Measurements from ENCODE around the gene ARHGAP28.

The ARHGAP28 gene

DNA sequence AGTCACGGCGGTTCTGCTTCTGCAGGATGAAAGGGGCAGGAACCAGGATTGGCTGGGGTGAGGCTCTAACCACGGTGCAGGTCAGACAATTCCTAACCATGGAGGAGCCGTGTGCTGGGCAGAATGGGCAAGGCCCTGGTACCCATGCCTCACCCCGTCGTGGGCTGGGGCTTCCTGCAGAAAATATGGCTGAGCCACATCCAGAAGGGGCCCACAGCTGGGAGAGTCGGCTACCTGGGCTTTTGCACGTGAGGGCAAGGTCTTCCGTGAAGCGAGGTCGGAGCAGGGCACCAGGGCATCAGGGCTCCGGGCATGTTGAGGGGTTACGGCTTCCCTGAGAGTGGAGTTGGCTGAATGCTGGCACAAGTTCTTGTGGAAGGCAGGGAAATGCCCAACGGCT lies 147.8 kb downstream of the ARHGAP28 start:
- no peak overlapping the region for H3K4me2 ChIP-seq
- no peaks in the 10 kb centered on the region for H3K36me3 ChIP-seq
- TF ChIP-seq Cebpa-rat (IDR thresholded peaks at IDR 0.05): no peak
- no peaks in the 10 kb centered on the region for H3K9me3 ChIP-seq
- H3K4me1 ChIP-seq: no peaks in the 10 kb centered on the region
- H3K4me3 ChIP-seq: no peak overlapping the region
- H4K20me1 ChIP-seq: no peaks in the 10 kb centered on the region
- no peak overlapping the region for H3K27ac ChIP-seq
- H3K27me3 ChIP-seq: no peaks in the 10 kb centered on the region
- no peak overlapping the region for H3K9ac ChIP-seq

DNA sequence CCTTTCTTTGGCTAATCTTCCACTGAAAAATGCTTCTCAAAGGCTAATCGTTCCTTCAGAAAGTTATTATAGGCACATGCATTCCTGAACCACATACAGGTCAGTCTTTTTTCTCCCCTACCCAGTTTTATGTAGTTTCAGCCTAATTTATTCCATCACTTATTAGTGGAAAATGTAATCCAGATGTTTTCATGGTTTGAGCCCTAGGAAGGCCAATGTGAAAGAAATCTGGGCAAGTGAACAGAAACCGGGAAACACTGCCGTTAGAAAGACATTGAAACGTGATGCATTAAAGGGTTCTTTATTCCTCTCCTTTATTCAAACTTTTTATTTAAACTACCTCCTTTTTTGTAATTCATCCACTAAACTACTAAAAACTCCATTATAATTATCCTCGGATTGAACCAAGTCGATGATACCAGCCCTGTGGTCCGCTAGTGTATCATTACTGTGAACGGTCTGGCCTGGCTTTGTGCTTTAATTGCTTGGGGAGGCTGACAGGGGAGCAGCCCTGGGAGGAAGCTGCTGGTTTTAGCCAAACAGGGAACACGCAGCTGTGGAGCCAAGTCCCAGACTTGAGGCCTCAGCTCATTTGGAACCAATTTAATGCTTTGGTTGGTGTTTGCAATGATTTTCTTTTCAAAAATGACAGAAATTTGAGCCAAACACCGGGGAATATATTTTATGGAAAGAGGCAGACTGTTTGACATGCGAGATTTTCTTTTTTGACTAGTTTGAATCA lies 149.2 kb downstream of the ARHGAP28 start:
- Histone ChIP-seq H3K27ac (no peak overlapping the region), H3K36me3 (no peaks in the 10 kb centered on the region), H3K9me3 (no peaks in the 10 kb centered on the region), H3K27me3 (no peaks in the 10 kb centered on the region), H3K4me3 (no peak overlapping the region), H3K4me2 (no peak overlapping the region), H3K4me1 (no peaks in the 10 kb centered on the region), H4K20me1 (no peaks in the 10 kb centered on the region), H3K9ac (no peak overlapping the region)
- TF ChIP-seq Cebpa-rat (IDR thresholded peaks at IDR 0.05): no peak

DNA sequence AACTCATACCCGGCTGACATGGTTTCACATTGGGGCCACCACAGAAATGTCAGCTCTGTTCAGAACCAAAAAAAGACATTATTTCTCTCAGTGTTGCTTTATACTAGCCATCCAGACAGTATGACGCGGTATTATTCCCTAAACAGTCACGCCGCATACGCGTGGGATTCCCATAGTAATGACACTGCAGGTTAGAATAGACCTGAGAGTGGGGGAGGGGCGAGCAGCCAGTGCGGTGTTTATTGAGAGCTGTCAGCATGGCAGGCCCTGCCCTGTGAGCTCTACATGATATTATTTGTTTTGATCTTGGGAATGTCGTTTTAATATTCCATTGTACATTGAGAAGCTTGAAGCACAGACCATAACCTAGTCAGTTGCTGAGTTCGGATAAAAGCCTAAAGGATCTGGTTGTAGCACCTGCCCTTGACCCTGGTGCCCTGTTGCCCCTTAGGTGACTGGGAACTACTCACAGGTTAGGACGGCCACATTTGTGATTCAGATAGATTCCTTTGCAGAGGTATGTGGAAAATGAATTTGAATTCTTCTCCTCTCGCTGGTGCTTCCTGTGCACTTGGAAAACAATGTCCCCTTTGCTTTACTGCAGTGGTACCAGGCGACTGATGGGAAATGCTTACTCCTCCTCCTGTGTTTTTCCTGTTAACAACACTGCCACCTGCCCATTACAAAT lies 150.1 kb downstream of the ARHGAP28 start:
- no peak overlapping the region for H3K9ac ChIP-seq
- no peaks in the 10 kb centered on the region for H3K4me1 ChIP-seq
- H3K4me3 ChIP-seq: no peak overlapping the region
- no peaks in the 10 kb centered on the region for H3K36me3 ChIP-seq
- no peaks in the 10 kb centered on the region for H3K9me3 ChIP-seq
- no peak overlapping the region for H3K27ac ChIP-seq
- H4K20me1 ChIP-seq: no peaks in the 10 kb centered on the region
- TF ChIP-seq Cebpa-rat (IDR thresholded peaks at IDR 0.05): no peak
- no peak overlapping the region for H3K4me2 ChIP-seq
- H3K27me3 ChIP-seq: no peaks in the 10 kb centered on the region

DNA sequence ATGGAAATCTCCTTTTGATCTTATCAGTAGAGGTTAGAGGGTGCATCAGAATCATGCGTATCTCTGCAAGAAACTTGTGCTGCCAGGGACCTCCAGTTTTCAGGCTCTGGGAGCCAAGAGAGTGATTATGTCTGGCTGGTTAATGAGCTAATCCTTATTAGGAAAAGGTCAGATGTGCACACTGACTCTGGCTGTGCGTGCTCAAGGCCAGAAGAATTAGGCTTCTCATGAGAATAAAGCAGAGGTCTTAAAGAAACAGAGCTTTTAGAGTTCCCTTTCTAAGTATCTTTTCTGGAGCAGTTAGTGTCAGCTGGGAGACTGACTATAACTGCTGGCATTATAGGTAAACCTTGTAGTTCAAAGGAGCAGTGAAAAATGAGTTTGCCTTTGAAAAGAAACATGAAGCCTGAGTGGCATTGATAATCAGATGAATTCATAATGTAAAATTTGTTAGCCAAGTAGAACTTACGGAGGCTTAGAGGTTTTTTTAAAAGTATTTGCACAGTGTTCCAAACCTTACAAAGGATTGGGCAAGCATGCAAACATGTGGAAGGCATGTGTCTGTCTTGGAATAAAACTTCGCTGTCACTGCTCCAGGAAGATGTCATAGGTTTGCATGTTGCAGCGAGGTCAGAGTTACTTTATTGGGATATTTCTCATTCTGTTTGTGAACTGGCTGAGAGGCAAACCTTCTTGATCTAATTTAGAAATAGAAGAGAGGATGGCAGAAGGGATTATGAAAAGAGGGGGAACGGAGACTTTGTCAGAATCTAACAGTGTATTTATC lies 151.7 kb downstream of the ARHGAP28 start:
- Histone ChIP-seq H3K27ac (no peak overlapping the region), H3K4me2 (no peak overlapping the region), H3K27me3 (no peaks in the 10 kb centered on the region), H3K4me1 (no peaks in the 10 kb centered on the region), H3K4me3 (no peak overlapping the region), H3K9ac (no peak overlapping the region), H3K9me3 (no peaks in the 10 kb centered on the region), H3K36me3 (no peaks in the 10 kb centered on the region), H4K20me1 (no peaks in the 10 kb centered on the region)
- TF ChIP-seq Cebpa-rat (IDR thresholded peaks at IDR 0.05): no peak

DNA sequence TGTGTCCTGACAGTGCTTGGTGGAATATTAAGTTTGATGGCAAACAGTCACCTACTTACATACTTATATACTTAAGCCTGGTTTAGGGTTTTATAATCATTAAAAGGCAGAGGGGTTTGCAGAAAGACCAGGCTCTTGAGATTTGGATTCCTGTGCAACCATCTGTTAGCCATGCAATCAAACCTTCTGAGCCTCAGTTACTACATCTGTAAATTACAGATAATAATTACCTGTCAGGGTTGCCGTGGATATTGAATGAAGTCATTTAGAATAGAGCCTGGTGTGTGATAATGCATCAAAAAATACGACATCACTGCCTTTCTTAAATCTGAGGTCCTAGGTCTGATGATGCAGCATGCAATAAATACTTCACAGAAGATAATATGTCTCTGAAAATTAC lies 152.9 kb downstream of the ARHGAP28 start:
- no peaks in the 10 kb centered on the region for H3K27me3 ChIP-seq
- no peaks in the 10 kb centered on the region for H3K4me1 ChIP-seq
- no peak for TF ChIP-seq Cebpa-rat (IDR thresholded peaks at IDR 0.05)
- no peak overlapping the region for H3K27ac ChIP-seq
- H3K36me3 ChIP-seq: no peaks in the 10 kb centered on the region
- H4K20me1 ChIP-seq: no peaks in the 10 kb centered on the region
- H3K9me3 ChIP-seq: no peaks in the 10 kb centered on the region
- H3K4me3 ChIP-seq: no peak overlapping the region
- H3K9ac ChIP-seq: no peak overlapping the region
- no peak overlapping the region for H3K4me2 ChIP-seq

DNA sequence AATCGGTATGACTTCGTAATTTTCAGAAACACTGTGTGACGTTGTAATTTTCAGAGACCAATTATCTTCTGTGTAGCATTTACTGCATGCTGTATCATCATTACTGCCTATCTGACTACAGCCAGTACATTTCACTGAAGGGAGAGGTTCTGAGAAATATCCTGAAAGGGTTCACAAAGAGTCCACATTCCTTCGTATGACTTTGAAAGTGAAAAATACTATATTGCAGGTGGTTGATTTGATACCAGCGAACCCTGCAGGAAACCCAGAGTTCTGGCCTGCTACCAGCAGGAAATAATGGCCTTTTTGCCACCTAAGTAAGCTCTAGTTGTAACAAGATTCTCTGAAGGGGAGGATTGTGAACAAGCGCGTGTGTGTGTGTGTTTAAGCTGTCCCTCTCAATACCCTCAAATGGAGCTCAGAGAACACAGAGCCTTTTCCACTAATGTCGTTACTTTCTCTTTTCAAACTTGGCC lies 155.5 kb downstream of the ARHGAP28 start:
- Histone ChIP-seq H3K36me3 (no peaks in the 10 kb centered on the region), H3K27me3 (no peaks in the 10 kb centered on the region), H3K4me2 (no peak overlapping the region), H3K4me3 (no peak overlapping the region), H3K9me3 (no peaks in the 10 kb centered on the region), H3K4me1 (no peaks in the 10 kb centered on the region), H4K20me1 (no peaks in the 10 kb centered on the region), H3K27ac (no peak overlapping the region), H3K9ac (no peak overlapping the region)
- no peak for TF ChIP-seq Cebpa-rat (IDR thresholded peaks at IDR 0.05)

DNA sequence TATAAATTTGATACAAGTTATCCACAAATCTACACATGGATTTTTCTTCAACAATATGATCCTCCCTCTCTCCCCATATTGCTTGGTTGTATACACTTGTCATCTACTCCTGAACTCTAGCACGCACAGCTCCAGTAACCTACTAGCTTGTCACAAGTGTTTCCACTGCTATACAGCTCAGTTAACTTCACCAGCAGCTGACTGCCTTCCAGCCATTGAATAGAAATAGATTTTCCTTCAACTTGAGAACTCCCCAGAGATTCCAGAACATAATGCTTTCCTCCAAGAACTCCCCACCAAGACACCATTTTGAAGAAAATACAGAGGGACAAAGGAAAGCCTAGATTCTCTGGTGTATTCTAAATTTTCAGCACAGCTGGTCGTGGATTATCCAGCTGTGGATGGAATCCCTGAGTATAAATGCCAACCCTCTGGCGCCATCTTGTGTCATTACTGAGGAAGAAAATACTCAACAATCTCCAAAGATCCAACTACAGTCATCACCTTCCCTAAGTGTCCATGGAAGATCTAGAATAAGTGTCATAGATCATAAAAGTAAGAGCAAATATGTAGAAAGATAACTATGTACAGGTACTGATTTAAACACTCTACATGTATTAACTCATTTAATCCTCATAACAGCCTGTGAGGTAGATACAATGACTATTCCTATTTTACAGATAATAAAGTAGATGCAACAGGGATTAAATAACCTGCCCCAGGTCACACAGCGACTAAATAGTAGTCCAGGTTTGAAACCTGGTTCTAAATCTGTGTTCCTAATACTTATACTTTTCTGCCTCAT lies 156.7 kb downstream of the ARHGAP28 start:
- no peak for TF ChIP-seq Cebpa-rat (IDR thresholded peaks at IDR 0.05)
- no peak overlapping the region for H3K9ac ChIP-seq
- no peaks in the 10 kb centered on the region for H4K20me1 ChIP-seq
- no peak overlapping the region for H3K27ac ChIP-seq
- H3K4me2 ChIP-seq: no peak overlapping the region
- no peaks in the 10 kb centered on the region for H3K27me3 ChIP-seq
- H3K4me3 ChIP-seq: no peak overlapping the region
- H3K36me3 ChIP-seq: no peaks in the 10 kb centered on the region
- H3K4me1 ChIP-seq: no peaks in the 10 kb centered on the region
- H3K9me3 ChIP-seq: no peaks in the 10 kb centered on the region

DNA sequence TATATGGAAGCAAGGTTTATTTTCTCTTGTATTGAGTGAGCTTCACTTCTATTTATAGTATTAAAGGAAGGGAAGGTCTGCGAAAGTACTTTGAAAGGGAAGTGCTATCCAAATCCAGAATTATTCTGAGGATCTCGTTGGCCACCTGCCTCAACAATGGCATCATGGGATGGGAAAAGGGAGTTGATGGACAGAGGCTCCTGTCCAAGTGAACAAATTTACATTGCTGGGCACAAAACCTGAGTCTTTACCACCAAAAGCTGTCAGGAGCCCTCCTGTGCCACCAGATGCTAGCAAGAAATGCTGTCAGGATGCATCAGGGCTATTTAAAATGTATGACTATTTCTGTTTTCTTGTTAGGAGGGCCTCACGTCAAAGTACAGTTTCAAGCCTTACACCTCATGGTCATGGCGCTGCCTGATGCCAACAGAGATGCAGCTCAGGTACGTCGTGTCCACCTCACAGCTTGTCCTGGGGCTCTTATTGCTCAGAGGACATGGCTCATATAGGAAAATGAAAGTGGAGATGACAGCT lies 157.3 kb downstream of the ARHGAP28 start:
- H4K20me1 ChIP-seq: no peaks in the 10 kb centered on the region
- no peak overlapping the region for H3K4me2 ChIP-seq
- H3K9me3 ChIP-seq: no peaks in the 10 kb centered on the region
- H3K4me1 ChIP-seq: no peaks in the 10 kb centered on the region
- no peaks in the 10 kb centered on the region for H3K36me3 ChIP-seq
- H3K4me3 ChIP-seq: no peak overlapping the region
- H3K27me3 ChIP-seq: no peaks in the 10 kb centered on the region
- no peak overlapping the region for H3K27ac ChIP-seq
- H3K9ac ChIP-seq: no peak overlapping the region
- no peak for TF ChIP-seq Cebpa-rat (IDR thresholded peaks at IDR 0.05)

DNA sequence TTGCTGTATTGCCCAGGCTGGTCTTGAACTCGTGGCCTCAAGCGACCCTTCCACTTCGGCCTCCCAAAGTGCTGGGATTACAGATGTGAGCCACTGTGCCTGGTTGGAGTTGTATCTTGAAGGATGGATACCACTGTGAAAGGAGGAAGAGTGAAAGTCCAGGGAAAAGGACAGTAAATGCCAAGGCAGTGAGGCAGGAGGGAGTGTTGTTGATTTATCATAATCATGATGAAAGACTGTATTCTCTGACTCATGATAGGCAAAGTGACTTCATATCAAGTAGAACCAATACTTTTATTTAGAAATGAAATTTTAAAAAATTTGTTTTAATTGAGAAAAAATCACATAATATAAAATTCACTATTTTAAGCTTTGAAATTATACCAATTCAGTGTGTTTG lies 162.3 kb downstream of the ARHGAP28 start:
- Histone ChIP-seq H3K9me3 (no peaks in the 10 kb centered on the region), H3K27ac (no peak overlapping the region), H3K36me3 (no peaks in the 10 kb centered on the region)

More for the DNA sequence above, 162.3 kb downstream of the ARHGAP28 start:
- Histone ChIP-seq H4K20me1 (no peaks in the 10 kb centered on the region), H3K4me3 (no peak overlapping the region), H3K27me3 (no peaks in the 10 kb centered on the region), H3K4me1 (no peaks in the 10 kb centered on the region), H3K4me2 (no peak overlapping the region), H3K9ac (no peak overlapping the region)
- no peak for TF ChIP-seq Cebpa-rat (IDR thresholded peaks at IDR 0.05)

All from BLaER1 (cell line).